PC-3 (cell line): Measurements from ENCODE around the gene AFG1L. TPM values are rescaled to one million over a fixed set of nuclear protein-coding genes. Genes with fewer than 3 reads are reported as not detected.

Experiments used
- ATAC-seq: fragments of 200-7000 bp; cut with Tn5 transposase; 2 replicates; pipeline ENCODE4 v1.9.1; 2020; ENCODE audit warnings: mild to moderate bottlenecking, moderate library complexity
- BruUV-seq: library from RNA; stranded (reverse); fragments of 400-500 nt; replicated peaks from 2 replicates; lab custom pipeline; 2021; lab: Mats Ljungman, UMichigan
- CTCF ChIA-PET: fragments of 300-600 bp; sonication (Branson Sonifier 250); formaldehyde crosslinking; loops from one replicate; lab custom pipeline; 2022; ENCODE audit warnings: antibody characterized with exemption; lab: Charles Lee
- POLR2A ChIA-PET: fragments of 300-600 bp; sonication (Branson Sonifier 250); formaldehyde crosslinking; loops from one replicate; lab custom pipeline; 2022; ENCODE audit warnings: antibody characterized with exemption; ENCODE audit not compliant: unreplicated experiment; lab: Charles Lee
- DNase-seq: peaks from one replicate; pipeline ENCODE4 v3.0.0-alpha.2; 2015
- H2AFZ ChIP-seq: fragments of 300-600 bp; sonication (generic); 2 replicates; pipeline ENCODE4 v1.6.0; 2016; ENCODE audit warnings: antibody characterized with exemption, low read length
- H3F3A ChIP-seq: fragments of 300-600 bp; sonication (generic); one replicate; pipeline ENCODE4 v1.6.0; 2017; ENCODE audit warnings: antibody characterized with exemption, low read length, control low read depth, mild to moderate bottlenecking; ENCODE audit not compliant: unreplicated experiment
- H3K27ac ChIP-seq: fragments of 300-600 bp; sonication (generic); 2 replicates; pipeline ENCODE4 v1.5.1; 2016; ENCODE audit warnings: mild to moderate bottlenecking, low read length
- H3K27me3 ChIP-seq: fragments of 300-600 bp; sonication (generic); 2 replicates; pipeline ENCODE4 v1.6.1; 2016; ENCODE audit warnings: low read length, mixed read lengths
- H3K36me3 ChIP-seq: fragments of 300-600 bp; sonication (generic); 2 replicates; pipeline ENCODE4 v1.6.1; 2016; ENCODE audit warnings: low read depth, mixed run types, low read length, mixed read lengths
- H3K4me1 ChIP-seq: fragments of 300-600 bp; sonication (generic); 2 replicates; pipeline ENCODE4 v1.5.1; 2016; ENCODE audit warnings: low read length; ENCODE audit not compliant: insufficient read depth
- H3K4me2 ChIP-seq: fragments of 300-600 bp; sonication (generic); 2 replicates; pipeline ENCODE4 v1.6.0; 2016; ENCODE audit warnings: low read length
- H3K4me3 ChIP-seq: fragments of 300-600 bp; sonication (generic); 2 replicates; pipeline ENCODE4 v1.5.1; 2016; ENCODE audit warnings: mild to moderate bottlenecking, low read length, mixed read lengths
- H3K79me2 ChIP-seq: fragments of 300-600 bp; sonication (generic); 2 replicates; pipeline ENCODE4 v1.6.1; 2017; ENCODE audit warnings: low read length, mixed read lengths
- H3K9ac ChIP-seq: fragments of 300-600 bp; sonication (generic); 2 replicates; pipeline ENCODE4 v1.6.0; 2016; ENCODE audit warnings: mild to moderate bottlenecking, low read length
- H3K9me2 ChIP-seq: fragments of 300-600 bp; sonication (generic); replicated peaks from 2 replicates; pipeline ENCODE4 v1.6.1; 2016; ENCODE audit warnings: mixed run types, low read length, mixed read lengths
- H3K9me3 ChIP-seq: fragments of 300-600 bp; sonication (generic); 2 replicates; pipeline ENCODE4 v1.6.1; 2016; ENCODE audit warnings: low read length, mixed read lengths
- H4K20me1 ChIP-seq: fragments of 300-600 bp; sonication (generic); 2 replicates; pipeline ENCODE4 v1.6.1; 2016; ENCODE audit warnings: low read length, mixed read lengths
- CTCF ChIP-seq: fragments of 300-600 bp; sonication (generic); conservative IDR thresholded peaks from 2 replicates; pipeline ENCODE4 v1.5.1; 2017; ENCODE audit warnings: antibody characterized with exemption, low read depth, mild to moderate bottlenecking, low read length
- EZH2 ChIP-seq: fragments of 300-600 bp; sonication (generic); IDR thresholded peaks from one replicate; pipeline ENCODE4 v1.6.1; 2017; ENCODE audit warnings: antibody characterized with exemption, mild to moderate bottlenecking, low read length; ENCODE audit not compliant: unreplicated experiment
- EZH2phosphoT487 ChIP-seq: fragments of 300-600 bp; sonication (generic); IDR thresholded peaks from 2 replicates; pipeline ENCODE4 v1.6.1; 2018; ENCODE audit warnings: mild to moderate bottlenecking, antibody characterized with exemption, low read length, borderline replicate concordance
- intact Hi-C: fragments of 100-400 bp; cut with micrococcal nuclease; formaldehyde crosslinking; loops from 2 replicates; pipeline ENCODE4 v1.9.0; 2023
- total RNA-seq: library from RNA; depleted of rRNA; stranded (reverse); fragments of >200 nt; gene quantifications from 2 replicates; pipeline ENCODE4 v1.2.3, GENCODE V29; 2014

AFG1L gene
- total RNA-seq, 1 experiment from 2014 or later = 3.6 TPM

GRCh38 chr6:108518714-108519576, 224.1 kb downstream of the AFG1L start:
- no peaks in the 10 kb centered on the region for H3K79me2 ChIP-seq
- DNase-seq (peak; percentile 49), ATAC-seq (peak; percentile 57)
- intact Hi-C loops = no loop called here
- H3K4me3 ChIP-seq = no peak overlapping the region
- ChIA-PET CTCF (interaction anchor here (0.7 kb wide), 1 partner anchor 374 kb away, joined by 3 read pairs; no protein-coding TSS in a partner anchor), POLR2A (no interaction called here)
- no peak overlapping the region for H3K27ac ChIP-seq
- no peaks in the 10 kb centered on the region for H3K36me3 ChIP-seq
- no peaks in the 10 kb centered on the region for H3K4me1 ChIP-seq
- H3K9ac ChIP-seq = no peak overlapping the region
- BruUV-seq = no TSS peak
- no peak overlapping the region for H3K4me2 ChIP-seq
- no peaks in the 10 kb centered on the region for H4K20me1 ChIP-seq
- TF ChIP-seq EZH2phosphoT487 (no peak), CTCF (peak; percentile 66), EZH2 (no peak)
- H2AFZ ChIP-seq = no peak overlapping the region
- H3K27me3 ChIP-seq = no peaks in the 10 kb centered on the region
- H3K9me3 ChIP-seq = no peaks in the 10 kb centered on the region
- no peaks in the 10 kb centered on the region for H3F3A ChIP-seq
- no peaks in the 10 kb centered on the region for H3K9me2 ChIP-seq

GRCh38 chr6:108521616-108522107, 226.8 kb downstream of the AFG1L start:
- ChIA-PET CTCF (no interaction called here), POLR2A (no interaction called here)
- Histone ChIP-seq H3K4me2 (no peak overlapping the region), H3K36me3 (no peaks in the 10 kb centered on the region), H3F3A (no peaks in the 10 kb centered on the region), H3K9me3 (no peaks in the 10 kb centered on the region), H3K9me2 (no peaks in the 10 kb centered on the region), H3K4me1 (no peaks in the 10 kb centered on the region), H4K20me1 (no peaks in the 10 kb centered on the region), H3K9ac (no peak overlapping the region), H3K27ac (no peak overlapping the region), H3K27me3 (no peaks in the 10 kb centered on the region), H3K4me3 (no peak overlapping the region), H2AFZ (no peak overlapping the region), H3K79me2 (no peaks in the 10 kb centered on the region)
- TF ChIP-seq EZH2phosphoT487 (no peak), EZH2 (no peak)
- DNase-seq (no peak), ATAC-seq (no peak)
- BruUV-seq = no TSS peak
- intact Hi-C loops = no loop called here

GRCh38 chr6:108523697-108524096, 228.8 kb downstream of the AFG1L start:
- H3K27me3 ChIP-seq = no peaks in the 10 kb centered on the region
- H3K9ac ChIP-seq = no peak overlapping the region
- H3K4me1 ChIP-seq = no peaks in the 10 kb centered on the region
- no peaks in the 10 kb centered on the region for H3F3A ChIP-seq
- ChIA-PET POLR2A (no interaction called here), CTCF (interaction anchor here (0.6 kb wide), 1 partner anchor 629 kb away, joined by 4 read pairs; no protein-coding TSS in a partner anchor)
- TF ChIP-seq CTCF = no peak
- no peak for TF ChIP-seq EZH2
- TF ChIP-seq EZH2phosphoT487 = no peak
- H3K9me2 ChIP-seq = no peaks in the 10 kb centered on the region
- no peak for DNase-seq
- no peaks in the 10 kb centered on the region for H4K20me1 ChIP-seq
- H3K4me2 ChIP-seq = no peak overlapping the region
- no TSS peak for BruUV-seq
- ATAC-seq = no peak
- H3K9me3 ChIP-seq = no peaks in the 10 kb centered on the region
- intact Hi-C loops = no loop called here
- H3K36me3 ChIP-seq = no peaks in the 10 kb centered on the region
- no peak overlapping the region for H3K4me3 ChIP-seq
- no peak overlapping the region for H3K27ac ChIP-seq
- no peak overlapping the region for H2AFZ ChIP-seq
- no peaks in the 10 kb centered on the region for H3K79me2 ChIP-seq
